DND-41 (cell line): Measurements from ENCODE around the gene ANO6.

Experiments
- EZH2 ChIP-seq: IDR thresholded peaks from 3 replicates; pipeline ENCODE4 v1.6.1; 2012; ENCODE audit warnings: borderline replicate concordance, low read depth, mild to moderate bottlenecking, moderate library complexity, low read length, inconsistent platforms; ENCODE audit not compliant: severe bottlenecking
- TF ChIP-seq, protein P1 (sequence below): IDR thresholded peaks from 2 replicates; pipeline ENCODE4 v1.5.1; 2012; ENCODE audit warnings: borderline replicate concordance, low read length, moderate library complexity, mild to moderate bottlenecking; ENCODE audit not compliant: poor library complexity, severe bottlenecking; ENCODE audit errors: extremely low read depth

DNA sequence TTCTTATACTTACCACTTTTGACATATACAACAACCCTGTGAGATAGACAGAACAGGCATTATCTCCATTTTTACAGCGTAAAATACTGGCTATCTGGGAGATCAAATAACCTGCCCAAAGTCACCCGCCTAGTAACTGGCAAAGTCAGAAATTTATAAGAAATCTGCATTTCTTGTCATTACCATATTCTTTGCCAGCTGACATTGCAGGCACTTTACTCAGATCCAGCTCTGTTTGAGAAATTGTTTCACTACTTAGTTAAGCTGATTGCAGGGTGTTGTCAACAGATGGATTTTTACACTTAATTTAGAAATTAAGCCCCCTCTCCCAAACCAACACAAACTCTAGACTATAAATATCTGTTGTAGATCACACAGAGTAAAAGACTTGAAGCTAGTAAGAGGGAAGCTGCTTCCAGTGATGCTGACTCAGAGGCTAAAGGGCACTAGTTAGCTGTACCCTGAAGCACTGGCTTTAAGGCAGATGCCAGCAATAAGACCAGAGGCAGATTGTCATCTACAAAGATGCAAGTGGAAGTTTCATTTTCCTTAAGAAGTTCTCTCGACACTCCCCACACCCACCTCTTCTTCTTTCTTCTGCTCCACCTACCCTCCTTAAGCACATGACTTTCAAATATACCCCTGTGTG, 153.1 kb downstream of the ANO6 start:
- TF ChIP-seq, protein P1, sequence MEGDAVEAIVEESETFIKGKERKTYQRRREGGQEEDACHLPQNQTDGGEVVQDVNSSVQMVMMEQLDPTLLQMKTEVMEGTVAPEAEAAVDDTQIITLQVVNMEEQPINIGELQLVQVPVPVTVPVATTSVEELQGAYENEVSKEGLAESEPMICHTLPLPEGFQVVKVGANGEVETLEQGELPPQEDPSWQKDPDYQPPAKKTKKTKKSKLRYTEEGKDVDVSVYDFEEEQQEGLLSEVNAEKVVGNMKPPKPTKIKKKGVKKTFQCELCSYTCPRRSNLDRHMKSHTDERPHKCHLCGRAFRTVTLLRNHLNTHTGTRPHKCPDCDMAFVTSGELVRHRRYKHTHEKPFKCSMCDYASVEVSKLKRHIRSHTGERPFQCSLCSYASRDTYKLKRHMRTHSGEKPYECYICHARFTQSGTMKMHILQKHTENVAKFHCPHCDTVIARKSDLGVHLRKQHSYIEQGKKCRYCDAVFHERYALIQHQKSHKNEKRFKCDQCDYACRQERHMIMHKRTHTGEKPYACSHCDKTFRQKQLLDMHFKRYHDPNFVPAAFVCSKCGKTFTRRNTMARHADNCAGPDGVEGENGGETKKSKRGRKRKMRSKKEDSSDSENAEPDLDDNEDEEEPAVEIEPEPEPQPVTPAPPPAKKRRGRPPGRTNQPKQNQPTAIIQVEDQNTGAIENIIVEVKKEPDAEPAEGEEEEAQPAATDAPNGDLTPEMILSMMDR: no peak
- no peak for TF ChIP-seq EZH2
